Epithelial cell of proximal tubule (primary cell): ENCODE results near the gene RTN4RL1. TPM values are rescaled to one million over a fixed set of nuclear protein-coding genes. Genes with fewer than 3 reads are reported as not detected.

Experiments used
- DNase-seq: peaks from one replicate; pipeline ENCODE4 v3.0.0-alpha.2; 2011; ENCODE audit warnings: low read depth
- H3K4me3 ChIP-seq: 2 replicates; pipeline ENCODE4 v1.5.1; 2011; ENCODE audit warnings: low read depth, mild to moderate bottlenecking, low read length
- CTCF ChIP-seq: conservative IDR thresholded peaks from 2 replicates; pipeline ENCODE4 v1.5.1; 2012; ENCODE audit warnings: low read depth, mild to moderate bottlenecking, low read length
- total RNA-seq: library from RNA; depleted of rRNA; stranded (reverse); fragments of >200 nt; gene quantifications from 2 replicates; pipeline ENCODE4 v1.2.3, GENCODE V29; 2015

Gene RTN4RL1
- total RNA-seq, 1 donor from 2014 or later = not detected

DNA sequence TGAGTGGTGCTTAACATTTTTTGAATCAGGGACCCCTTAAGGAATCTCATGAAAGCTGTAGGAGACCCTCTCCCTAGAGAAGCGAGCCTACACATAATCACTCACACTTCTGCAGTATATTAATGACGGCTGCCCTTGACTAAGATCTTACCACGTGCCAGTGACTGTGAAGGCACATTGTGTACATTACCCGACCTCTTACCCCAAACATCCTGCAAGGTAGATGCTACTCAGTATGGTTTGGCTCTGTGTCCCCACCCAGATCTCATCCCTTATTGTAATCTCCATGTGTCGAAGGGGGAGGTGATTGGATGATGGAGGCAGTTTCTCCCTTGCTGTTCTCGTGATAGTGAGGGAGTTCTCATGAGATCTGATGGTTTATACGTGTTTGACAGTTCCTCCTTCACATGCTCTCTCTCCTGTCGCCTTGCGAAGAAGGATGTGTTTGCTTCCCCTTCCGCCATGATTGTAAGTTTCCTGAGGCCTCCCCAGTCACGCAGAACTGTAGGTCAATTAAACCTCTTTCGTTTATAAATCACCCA lies 54.2 kb downstream of the RTN4RL1 start:
- TF ChIP-seq CTCF = no peak

GRCh38 chr17:1969712-1970111 lies 55.4 kb downstream of the RTN4RL1 start:
- H3K4me3 ChIP-seq = no peak overlapping the region
- no peak for TF ChIP-seq CTCF
- DNase-seq = no peak

More for the DNA sequence above, 54.2 kb downstream of the RTN4RL1 start:
- no peak for DNase-seq
- no peak overlapping the region for H3K4me3 ChIP-seq

DNA sequence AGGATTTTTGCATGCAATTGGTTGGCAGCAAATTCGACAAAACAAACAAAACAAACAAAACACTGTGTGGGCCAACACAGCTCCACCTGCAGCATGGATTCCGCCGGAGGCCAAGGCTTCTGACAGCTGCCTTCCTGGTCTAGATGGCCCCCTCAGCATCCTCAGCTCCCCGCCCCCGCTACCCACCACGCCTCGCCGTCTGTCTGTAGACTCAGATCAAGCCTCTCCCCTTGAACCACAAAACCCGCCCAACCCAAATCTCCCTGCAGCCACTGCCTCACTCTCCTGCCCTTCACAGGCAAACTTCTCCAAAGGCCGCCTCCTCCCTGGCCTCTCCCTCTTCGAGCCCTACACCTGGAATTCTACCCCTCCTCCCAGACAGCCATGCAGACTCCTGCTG lies 57.9 kb downstream of the RTN4RL1 start:
- H3K4me3 ChIP-seq = no peak overlapping the region
- no peak for DNase-seq
- TF ChIP-seq CTCF = no peak

- H3K4me3 ChIP-seq = no peak overlapping the region
- DNase-seq = no peak
- TF ChIP-seq CTCF = no peak
Measured at GRCh38 chr17:1966274-1967086, 58.7 kb downstream of the RTN4RL1 start.

DNA sequence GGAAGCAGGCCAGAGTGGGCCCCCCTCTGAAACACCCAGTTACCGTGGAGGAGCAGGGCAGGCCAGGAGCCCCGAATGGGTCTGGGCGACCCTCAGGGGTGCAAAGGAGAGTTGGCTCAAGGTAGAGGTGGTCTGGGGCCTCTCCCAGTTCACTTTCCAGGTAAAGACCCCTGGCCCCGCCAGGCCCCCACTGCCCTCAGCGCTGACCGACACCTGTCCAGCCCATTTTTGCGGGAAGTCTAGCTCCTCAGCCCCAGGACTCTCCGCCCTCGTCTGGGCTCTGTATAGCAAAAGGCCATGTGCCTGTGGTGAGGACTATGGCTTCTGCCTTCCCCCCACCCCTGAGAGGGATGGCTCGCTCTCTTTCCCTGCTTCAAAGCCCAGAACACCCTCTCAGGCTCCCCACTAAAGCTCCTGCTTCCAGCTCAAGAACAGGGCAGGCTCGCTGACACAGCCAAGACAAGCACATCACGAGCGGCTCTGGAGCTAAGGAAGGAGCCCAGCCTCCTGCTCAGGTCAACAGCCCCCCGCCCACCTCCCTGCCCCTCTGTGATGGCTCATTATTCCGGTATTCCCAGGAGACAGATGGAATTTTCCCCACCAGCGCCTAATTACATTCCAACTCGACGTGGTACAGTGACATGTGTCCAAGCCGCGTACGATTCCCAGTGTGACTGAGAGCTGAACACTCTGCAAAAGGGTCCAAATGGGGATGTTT lies 59.4 kb downstream of the RTN4RL1 start:
- no peak for DNase-seq
- TF ChIP-seq CTCF = no peak
- no peak overlapping the region for H3K4me3 ChIP-seq

DNA sequence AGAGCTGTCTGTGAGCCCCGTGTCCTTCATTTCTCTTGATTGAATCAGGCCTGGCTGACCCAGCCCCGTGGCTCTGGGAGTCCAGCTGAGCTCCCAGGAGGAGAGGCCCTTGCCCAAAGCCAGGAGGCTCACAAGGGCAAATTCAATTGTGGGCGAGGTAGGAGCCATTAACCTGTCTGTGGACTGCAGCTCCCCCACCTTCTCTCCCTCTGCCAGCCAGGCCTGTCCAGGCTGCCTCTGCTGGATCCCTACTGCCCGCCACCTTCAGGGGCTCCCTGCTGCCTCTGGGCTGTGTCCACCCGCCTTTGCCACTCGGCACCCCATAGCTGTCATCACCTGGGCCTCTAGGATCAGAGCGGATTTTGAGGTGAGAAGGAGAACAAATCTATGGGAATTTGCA lies 61.9 kb downstream of the RTN4RL1 start:
- no peak overlapping the region for H3K4me3 ChIP-seq
- no peak for TF ChIP-seq CTCF
- no peak for DNase-seq
